Measurements from ENCODE around the gene FCER1G. TPM values are rescaled to one million over a fixed set of nuclear protein-coding genes. Genes with fewer than 3 reads are reported as not detected.

Gene FCER1G
- total and polyA plus RNA-seq, 9 of the 15 experiments (the other 6 are each of a cell fraction or from before 2014, with no cell fraction given), result 0.15 to 0.69 (median 0.31) TPM; not detected in 2

DNA sequence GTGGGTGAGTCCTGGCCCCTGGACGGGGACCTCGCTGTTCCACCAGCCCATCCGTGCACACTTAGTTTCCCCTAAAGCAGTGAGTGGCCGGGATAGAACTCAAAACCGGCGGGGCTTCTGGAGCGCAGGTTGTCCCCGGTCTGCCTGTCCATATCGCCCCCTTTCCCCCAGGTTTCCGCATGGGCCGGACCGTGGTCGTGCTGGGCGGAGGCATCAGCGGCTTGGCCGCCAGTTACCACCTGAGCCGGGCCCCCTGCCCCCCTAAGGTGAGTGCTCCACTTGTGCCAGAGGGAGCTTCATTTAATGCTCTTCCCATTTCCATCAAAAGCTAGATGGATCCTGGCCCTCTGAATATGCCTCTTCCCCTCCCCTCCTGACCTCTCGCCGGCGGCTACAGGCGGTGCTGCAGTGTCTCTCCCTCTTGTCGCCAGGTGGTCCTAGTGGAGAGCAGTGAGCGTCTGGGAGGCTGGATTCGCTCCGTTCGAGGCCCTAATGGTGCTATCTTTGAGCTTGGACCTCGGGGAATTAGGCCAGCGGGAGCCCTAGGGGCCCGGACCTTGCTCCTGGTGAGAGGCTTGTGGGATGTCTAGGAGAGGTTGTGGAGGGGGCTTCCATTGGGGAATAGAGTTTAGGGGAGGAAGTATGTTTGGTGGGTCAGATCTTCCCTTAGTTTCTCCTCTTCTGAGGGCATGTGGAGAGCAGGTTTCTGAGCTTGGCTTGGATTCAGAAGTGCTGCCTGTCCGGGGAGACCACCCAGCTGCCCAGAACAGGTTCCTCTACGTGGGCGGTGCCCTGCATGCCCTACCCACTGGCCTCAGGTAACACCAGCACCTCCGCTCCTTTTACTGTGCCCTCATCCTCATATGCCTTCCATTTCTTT lies 48.2 kb upstream of the FCER1G start (continued):
- TF ChIP-seq, protein P1, sequence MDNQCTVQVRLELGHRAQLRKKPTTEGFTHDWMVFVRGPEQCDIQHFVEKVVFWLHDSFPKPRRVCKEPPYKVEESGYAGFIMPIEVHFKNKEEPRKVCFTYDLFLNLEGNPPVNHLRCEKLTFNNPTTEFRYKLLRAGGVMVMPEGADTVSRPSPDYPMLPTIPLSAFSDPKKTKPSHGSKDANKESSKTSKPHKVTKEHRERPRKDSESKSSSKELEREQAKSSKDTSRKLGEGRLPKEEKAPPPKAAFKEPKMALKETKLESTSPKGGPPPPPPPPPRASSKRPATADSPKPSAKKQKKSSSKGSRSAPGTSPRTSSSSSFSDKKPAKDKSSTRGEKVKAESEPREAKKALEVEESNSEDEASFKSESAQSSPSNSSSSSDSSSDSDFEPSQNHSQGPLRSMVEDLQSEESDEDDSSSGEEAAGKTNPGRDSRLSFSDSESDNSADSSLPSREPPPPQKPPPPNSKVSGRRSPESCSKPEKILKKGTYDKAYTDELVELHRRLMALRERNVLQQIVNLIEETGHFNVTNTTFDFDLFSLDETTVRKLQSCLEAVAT (IDR thresholded peaks at IDR 0.05), result no peak
- TF ChIP-seq SLC30A9 (CRISPR knock-in tag; IDR thresholded peaks at IDR 0.05) (no peak), EGR1 (conservative IDR thresholded peaks at IDR 0.05) (0 out of 2 replicates have a peak, but pooled peaks have one; percentile 19), GATAD2A (IDR thresholded peaks at IDR 0.05) (0 out of 2 replicates have a peak, but pooled peaks have one; percentile 1), CCAR2 (IDR thresholded peaks at IDR 0.05; ENCODE audit: low read depth, low read length) (no peak), PHF8 (IDR thresholded peaks at IDR 0.05; ENCODE audit: borderline replicate concordance, low read length) (peak; percentile 3; the same call in 1 of the 2 replicates), CREM (IDR thresholded peaks at IDR 0.05; ENCODE audit: low read depth) (no peak), JUN (IDR thresholded peaks at IDR 0.05; ENCODE audit: borderline replicate concordance, low read depth, low read length) (no peak), JUN (CRISPR knock-in tag; IDR thresholded peaks at IDR 0.05; ENCODE audit: borderline replicate concordance) (peak; percentile 24; the same call in 1 of the 2 replicates), CHD1 (IDR thresholded peaks at IDR 0.05; ENCODE audit: low read length) (peak; percentile 86), DPF2 (IDR thresholded peaks at IDR 0.05) (peak; percentile 7), JUNB (CRISPR knock-in tag; conservative IDR thresholded peaks at IDR 0.05) (no peak), ELF1 (tag; IDR thresholded peaks at IDR 0.05) (peak; percentile 48; the same call in 1 of the 2 replicates), HDGF (IDR thresholded peaks at IDR 0.05) (0 out of 2 replicates have a peak, but pooled peaks have one; percentile 72), BHLHE40 (IDR thresholded peaks at IDR 0.05; ENCODE audit: low read length) (no peak)
- TF ChIP-seq, protein P2, sequence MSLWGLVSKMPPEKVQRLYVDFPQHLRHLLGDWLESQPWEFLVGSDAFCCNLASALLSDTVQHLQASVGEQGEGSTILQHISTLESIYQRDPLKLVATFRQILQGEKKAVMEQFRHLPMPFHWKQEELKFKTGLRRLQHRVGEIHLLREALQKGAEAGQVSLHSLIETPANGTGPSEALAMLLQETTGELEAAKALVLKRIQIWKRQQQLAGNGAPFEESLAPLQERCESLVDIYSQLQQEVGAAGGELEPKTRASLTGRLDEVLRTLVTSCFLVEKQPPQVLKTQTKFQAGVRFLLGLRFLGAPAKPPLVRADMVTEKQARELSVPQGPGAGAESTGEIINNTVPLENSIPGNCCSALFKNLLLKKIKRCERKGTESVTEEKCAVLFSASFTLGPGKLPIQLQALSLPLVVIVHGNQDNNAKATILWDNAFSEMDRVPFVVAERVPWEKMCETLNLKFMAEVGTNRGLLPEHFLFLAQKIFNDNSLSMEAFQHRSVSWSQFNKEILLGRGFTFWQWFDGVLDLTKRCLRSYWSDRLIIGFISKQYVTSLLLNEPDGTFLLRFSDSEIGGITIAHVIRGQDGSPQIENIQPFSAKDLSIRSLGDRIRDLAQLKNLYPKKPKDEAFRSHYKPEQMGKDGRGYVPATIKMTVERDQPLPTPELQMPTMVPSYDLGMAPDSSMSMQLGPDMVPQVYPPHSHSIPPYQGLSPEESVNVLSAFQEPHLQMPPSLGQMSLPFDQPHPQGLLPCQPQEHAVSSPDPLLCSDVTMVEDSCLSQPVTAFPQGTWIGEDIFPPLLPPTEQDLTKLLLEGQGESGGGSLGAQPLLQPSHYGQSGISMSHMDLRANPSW (CRISPR knock-in tag; IDR thresholded peaks at IDR 0.05), result no peak
- TF ChIP-seq, protein P3, sequence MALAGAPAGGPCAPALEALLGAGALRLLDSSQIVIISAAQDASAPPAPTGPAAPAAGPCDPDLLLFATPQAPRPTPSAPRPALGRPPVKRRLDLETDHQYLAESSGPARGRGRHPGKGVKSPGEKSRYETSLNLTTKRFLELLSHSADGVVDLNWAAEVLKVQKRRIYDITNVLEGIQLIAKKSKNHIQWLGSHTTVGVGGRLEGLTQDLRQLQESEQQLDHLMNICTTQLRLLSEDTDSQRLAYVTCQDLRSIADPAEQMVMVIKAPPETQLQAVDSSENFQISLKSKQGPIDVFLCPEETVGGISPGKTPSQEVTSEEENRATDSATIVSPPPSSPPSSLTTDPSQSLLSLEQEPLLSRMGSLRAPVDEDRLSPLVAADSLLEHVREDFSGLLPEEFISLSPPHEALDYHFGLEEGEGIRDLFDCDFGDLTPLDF (CRISPR knock-in tag; IDR thresholded peaks at IDR 0.05), result peak; percentile 22; the same call in 1 of the 2 replicates
- TF ChIP-seq, protein P4, sequence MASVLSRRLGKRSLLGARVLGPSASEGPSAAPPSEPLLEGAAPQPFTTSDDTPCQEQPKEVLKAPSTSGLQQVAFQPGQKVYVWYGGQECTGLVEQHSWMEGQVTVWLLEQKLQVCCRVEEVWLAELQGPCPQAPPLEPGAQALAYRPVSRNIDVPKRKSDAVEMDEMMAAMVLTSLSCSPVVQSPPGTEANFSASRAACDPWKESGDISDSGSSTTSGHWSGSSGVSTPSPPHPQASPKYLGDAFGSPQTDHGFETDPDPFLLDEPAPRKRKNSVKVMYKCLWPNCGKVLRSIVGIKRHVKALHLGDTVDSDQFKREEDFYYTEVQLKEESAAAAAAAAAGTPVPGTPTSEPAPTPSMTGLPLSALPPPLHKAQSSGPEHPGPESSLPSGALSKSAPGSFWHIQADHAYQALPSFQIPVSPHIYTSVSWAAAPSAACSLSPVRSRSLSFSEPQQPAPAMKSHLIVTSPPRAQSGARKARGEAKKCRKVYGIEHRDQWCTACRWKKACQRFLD (CRISPR knock-in tag; IDR thresholded peaks at IDR 0.05), result 0 out of 2 replicates have a peak, but pooled peaks have one; percentile 4
- TF ChIP-seq, protein P5, sequence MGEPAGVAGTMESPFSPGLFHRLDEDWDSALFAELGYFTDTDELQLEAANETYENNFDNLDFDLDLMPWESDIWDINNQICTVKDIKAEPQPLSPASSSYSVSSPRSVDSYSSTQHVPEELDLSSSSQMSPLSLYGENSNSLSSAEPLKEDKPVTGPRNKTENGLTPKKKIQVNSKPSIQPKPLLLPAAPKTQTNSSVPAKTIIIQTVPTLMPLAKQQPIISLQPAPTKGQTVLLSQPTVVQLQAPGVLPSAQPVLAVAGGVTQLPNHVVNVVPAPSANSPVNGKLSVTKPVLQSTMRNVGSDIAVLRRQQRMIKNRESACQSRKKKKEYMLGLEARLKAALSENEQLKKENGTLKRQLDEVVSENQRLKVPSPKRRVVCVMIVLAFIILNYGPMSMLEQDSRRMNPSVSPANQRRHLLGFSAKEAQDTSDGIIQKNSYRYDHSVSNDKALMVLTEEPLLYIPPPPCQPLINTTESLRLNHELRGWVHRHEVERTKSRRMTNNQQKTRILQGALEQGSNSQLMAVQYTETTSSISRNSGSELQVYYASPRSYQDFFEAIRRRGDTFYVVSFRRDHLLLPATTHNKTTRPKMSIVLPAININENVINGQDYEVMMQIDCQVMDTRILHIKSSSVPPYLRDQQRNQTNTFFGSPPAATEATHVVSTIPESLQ (CRISPR knock-in tag; IDR thresholded peaks at IDR 0.05), result peak; percentile 78; the same call in 1 of the 2 replicates
